Measurements from ENCODE around the gene WASF3.

Gene WASF3

GRCh38 chr13:26681036-26681435, 123.6 kb downstream of the WASF3 start:
- DNase-seq (ENCODE audit: low read depth) = no peak

GRCh38 chr13:26682606-26683005, 125.1 kb downstream of the WASF3 start:
- no peak for DNase-seq (ENCODE audit: low read depth)

GRCh38 chr13:26685606-26686005, 128.1 kb downstream of the WASF3 start:
- no peak for DNase-seq (ENCODE audit: low read depth)

- no peak for DNase-seq (ENCODE audit: low read depth)
Measured at GRCh38 chr13:26686285-26686684, 128.8 kb downstream of the WASF3 start.

- no peak for DNase-seq (ENCODE audit: low read depth)
Measured at GRCh38 chr13:26688286-26688685, 130.8 kb downstream of the WASF3 start.

- no peak for DNase-seq (ENCODE audit: low read depth)
Measured at GRCh38 chr13:26688980-26689379, 131.5 kb downstream of the WASF3 start.

- DNase-seq (ENCODE audit: low read depth) = no peak
Measured at GRCh38 chr13:26693749-26694463, 136.4 kb downstream of the WASF3 start.

GRCh38 chr13:26694609-26695359, 137.3 kb downstream of the WASF3 start:
- no peak for DNase-seq (ENCODE audit: low read depth)

GRCh38 chr13:26695360-26695705, 137.8 kb downstream of the WASF3 start:
- no peak for DNase-seq (ENCODE audit: low read depth)

- no peak for DNase-seq (ENCODE audit: low read depth)
Measured at GRCh38 chr13:26695891-26696311, 138.4 kb downstream of the WASF3 start.

GRCh38 chr13:26697069-26697955, 139.8 kb downstream of the WASF3 start:
- no peak for DNase-seq (ENCODE audit: low read depth)

GRCh38 chr13:26698392-26699196, 141.1 kb downstream of the WASF3 start:
- DNase-seq (ENCODE audit: low read depth) = peak; percentile 67

- DNase-seq (ENCODE audit: low read depth) = no peak
Measured at GRCh38 chr13:26699197-26699490, 141.7 kb downstream of the WASF3 start.

- DNase-seq (ENCODE audit: low read depth) = no peak
Measured at GRCh38 chr13:26705536-26705935, 148.1 kb downstream of the WASF3 start.

GRCh38 chr13:26706381-26706780, 148.9 kb downstream of the WASF3 start:
- DNase-seq (ENCODE audit: low read depth) = no peak

- DNase-seq (ENCODE audit: low read depth) = no peak
Measured at GRCh38 chr13:26707122-26708006, 149.9 kb downstream of the WASF3 start.

GRCh38 chr13:26708007-26708297, 150.5 kb downstream of the WASF3 start:
- no peak for DNase-seq (ENCODE audit: low read depth)

GRCh38 chr13:26709461-26709860, 152.0 kb downstream of the WASF3 start:
- no peak for DNase-seq (ENCODE audit: low read depth)

GRCh38 chr13:26710166-26710565, 152.7 kb downstream of the WASF3 start:
- no peak for DNase-seq (ENCODE audit: low read depth)

GRCh38 chr13:26711211-26711610, 153.7 kb downstream of the WASF3 start:
- no peak for DNase-seq (ENCODE audit: low read depth)

- DNase-seq (ENCODE audit: low read depth) = no peak
Measured at GRCh38 chr13:26713341-26713740, 155.9 kb downstream of the WASF3 start.
